ENCODE results near the gene NUP58.
"Not testable (repeated sequence)": the region's sequence is repeated elsewhere in the genome, so short reads cannot be mapped to it uniquely, and the experiment has no call there.

Gene NUP58

DNA sequence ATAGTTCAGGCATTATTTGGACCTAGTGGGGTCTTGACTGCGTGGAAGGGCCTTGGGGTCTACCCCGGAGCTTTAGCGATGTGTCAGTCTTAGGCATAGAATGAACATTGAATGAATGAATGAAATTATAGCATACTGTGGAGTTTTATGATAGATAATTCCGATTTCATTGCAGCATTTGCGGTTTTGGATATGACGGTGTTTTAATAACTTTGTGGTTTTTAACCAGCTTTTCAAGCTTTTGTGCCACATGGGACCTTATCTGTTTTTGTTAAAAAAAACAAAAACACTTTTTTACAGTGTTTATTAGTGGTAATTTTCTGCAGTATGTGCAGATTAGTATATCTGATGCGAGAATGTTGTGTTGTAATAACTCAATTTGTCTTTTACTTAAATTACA lies 696 bp downstream of the NUP58 start:
- no peak for DNase-seq (ENCODE audit: low read depth in 2 of 2)

DNA sequence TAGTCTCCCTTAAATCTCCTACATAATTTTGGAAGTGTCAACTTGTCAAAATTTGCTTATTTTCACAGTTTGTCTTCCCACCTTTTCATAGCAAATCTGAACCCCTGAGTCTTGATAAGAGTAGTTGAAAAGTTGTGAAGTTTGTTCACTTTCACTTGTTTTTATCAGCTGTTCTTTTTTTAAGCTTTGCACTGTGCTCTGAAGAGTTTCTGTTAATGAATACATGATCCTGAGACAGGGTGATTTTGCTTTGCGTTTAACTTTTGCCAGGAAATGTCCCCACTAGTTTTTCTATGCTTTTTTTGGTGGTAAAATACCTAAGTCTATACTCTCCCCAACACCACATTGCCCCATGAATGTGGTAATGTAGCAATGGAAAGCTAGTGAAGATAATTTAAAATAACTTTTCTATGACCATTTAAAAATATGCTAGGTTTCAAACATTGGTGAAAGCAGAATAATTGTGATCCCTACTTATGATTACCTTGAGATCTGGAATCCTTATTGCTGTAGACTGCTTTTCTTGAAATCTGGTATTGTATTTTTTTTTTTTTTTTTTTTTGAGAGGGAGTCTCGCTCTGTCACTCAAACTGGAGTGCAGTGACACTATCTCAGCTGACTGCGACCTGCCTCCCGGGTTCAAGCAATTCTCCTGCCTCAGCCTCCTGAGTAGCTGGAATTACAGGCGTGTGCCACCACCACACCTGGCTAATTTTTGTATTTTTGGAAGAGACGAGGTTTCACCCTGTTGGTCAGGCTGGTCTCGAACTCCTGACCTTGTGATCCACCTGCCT lies 5.4 kb downstream of the NUP58 start:
- no peak for DNase-seq (ENCODE audit: low read depth in 2 of 2)

DNA sequence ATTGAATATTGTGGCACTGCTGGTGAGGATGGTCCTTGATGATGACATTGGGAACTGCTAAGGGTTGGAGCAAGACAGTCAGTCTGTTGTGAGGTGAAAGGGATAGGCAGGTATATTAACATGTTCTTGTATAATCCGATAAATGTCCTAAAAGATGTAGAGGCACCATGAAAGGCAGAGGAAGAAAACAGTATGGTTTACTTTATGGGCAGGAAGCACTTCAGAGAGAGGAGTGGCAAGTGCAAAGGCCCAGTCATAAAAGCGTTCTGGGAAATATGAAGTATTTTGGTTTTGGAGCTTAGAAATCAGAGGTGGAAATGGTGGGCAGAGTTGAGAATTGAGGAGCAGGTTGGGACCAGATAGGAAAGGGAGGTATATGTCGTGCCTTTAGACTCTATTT lies 9.5 kb downstream of the NUP58 start:
- DNase-seq (ENCODE audit: low read depth in 2 of 2): no peak

DNA sequence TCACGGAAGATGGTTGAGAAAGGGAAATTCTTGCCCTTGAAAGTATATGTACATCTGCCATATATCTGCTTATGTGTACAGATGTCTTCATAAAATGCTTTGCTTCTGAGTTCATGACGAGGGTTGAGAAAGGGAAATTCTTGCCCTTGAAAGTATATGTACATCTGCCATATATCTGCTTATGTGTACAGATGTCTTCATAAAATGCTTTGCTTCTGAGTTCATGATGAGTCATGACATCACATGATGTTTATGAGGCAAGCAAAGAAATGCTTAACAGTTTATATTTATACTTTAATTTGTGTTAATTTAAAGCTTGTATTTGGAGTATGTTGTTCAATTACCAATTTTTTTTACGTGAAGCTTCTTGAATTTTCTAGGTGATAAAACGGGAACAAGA lies 17.5 kb downstream of the NUP58 start:
- DNase-seq (ENCODE audit: low read depth in 2 of 2): not testable (repeated sequence)

DNA sequence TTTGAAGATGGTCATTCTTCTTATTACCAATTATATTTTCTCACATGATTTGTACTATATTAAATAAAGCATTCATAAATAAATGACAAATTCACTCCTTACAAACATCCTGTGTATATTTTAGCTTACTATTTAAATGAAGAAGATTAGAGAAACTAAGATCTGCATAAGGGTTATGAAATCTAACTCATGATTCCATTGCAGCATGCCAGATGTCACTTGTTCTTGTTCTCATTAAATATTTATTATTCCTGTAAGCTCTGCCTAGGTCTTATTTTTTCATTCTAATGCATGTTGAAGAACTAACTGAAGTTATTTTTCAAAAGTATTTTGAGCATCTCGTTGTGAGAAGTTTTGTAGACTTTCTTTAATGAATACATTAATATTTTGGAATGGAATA lies 18.3 kb downstream of the NUP58 start:
- no peak for DNase-seq (ENCODE audit: low read depth in 2 of 2)

DNA sequence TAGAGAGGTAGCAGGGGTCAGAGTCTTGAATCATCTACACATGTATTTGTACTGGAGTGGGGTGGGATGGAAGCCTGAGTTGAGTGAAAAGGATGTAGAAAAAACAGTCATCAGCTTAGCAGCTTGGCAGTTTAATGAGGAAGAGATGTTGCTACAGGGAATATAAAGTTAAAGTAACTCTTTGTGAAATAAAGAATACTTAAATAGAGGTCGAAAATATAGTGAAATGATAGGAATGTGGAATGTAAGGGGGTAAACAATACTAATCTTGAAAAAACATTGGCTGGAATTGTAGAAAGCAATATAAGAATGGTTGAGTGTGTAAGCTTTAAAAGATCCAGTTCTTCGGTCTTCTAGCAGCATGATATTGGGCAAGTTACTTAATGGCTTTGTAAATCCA lies 22.7 kb downstream of the NUP58 start:
- DNase-seq (ENCODE audit: low read depth in 2 of 2): no peak

DNA sequence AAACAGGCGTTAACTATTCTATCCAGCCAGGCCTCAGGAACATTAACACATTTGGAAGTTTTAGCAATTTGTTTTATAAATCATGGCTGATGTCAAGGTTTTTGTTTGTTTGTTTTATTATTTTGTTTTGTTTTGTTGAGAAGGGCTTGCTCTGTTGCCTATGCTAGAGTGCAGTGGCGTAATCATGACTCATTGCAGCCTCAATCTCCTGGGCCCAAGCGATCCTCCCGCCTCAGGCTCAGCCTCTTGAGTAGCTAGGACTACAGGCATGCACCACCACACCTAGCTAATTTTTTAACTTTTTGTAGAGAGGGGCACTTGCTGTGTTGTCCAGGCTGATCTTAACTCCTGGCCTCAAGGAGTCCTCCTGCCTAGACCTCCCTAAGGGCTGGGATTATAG lies 28.3 kb downstream of the NUP58 start:
- no peak for DNase-seq (ENCODE audit: low read depth in 2 of 2)

DNA sequence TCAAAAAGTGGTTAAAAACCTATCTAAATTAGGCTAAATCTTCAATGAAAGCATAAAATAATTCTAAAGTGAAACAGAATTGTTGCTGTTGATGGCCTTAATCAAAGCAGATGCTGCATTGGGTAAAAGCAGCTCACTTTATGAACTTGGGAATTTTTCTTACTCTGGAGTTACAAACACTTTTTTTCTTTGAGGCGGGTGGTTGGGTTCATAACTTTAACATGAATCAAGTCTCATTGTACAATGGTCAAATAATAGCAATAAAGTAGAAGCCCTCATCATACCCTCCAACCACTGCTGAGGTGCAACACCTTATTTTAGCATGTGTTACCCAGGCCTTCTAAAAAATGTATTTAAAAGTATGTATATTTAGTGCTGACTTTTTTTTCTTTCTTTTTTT lies 29.1 kb downstream of the NUP58 start:
- DNase-seq (ENCODE audit: low read depth in 2 of 2): no peak

DNA sequence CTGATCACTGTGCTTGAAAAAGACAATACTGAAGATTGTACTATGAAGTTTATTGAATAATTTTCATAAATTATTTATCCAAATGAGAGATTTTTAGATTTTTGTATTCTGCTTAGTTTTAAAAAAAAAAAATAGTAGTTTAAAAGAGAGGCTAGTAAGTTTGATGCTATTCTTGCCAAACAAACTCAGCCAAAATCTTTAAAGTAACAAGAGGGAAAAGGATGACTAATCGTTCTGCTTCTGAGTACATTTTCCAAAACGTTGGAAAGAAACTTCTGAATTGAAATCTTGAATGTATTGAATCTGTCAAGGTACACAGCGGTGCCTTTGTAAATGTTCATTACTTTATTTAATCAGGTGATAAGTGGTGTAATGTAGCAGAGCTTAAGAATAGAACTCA lies 34.4 kb downstream of the NUP58 start:
- DNase-seq (ENCODE audit: low read depth in 2 of 2): no peak

DNA sequence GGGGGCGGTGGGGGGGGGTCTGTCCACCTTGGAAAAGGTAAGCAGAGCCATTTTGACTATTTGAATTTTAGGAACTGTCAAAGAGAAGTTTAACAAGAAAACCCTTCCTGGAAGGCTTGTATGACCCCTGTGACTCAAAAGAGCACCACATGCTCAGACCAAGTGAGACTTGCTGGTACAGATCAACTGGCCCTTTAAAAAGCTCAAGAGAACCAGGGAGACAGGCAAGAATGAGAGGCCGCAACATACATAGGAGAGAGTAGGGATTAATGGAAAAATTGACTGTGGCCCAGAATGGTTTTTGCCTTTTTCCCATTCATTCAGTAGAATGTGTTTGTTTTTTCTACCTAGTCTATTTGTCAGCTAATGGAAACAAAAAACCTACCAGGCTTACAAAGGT lies 44.2 kb downstream of the NUP58 start:
- DNase-seq (ENCODE audit: low read depth in 2 of 2): no peak

DNA sequence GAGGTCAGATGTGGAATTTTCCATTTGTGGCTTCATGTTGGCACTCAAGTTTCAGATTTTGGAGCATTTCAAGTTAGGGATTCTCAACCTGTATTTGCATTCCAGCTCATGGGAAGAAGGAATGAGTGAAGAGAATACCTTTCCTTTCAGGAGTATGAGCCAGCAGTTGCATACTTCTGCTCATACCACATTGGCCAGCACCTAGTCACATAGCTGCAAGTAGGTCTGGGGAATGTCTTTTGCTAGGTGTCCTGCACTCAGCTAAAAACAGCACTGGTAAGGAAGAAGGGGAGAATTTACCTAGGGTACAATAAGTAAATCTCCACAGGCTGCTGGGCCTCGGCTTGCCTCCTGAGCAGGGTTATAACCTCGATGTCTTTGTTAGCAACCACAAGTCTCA lies 45.7 kb downstream of the NUP58 start:
- DNase-seq (ENCODE audit: low read depth in 2 of 2): no peak

DNA sequence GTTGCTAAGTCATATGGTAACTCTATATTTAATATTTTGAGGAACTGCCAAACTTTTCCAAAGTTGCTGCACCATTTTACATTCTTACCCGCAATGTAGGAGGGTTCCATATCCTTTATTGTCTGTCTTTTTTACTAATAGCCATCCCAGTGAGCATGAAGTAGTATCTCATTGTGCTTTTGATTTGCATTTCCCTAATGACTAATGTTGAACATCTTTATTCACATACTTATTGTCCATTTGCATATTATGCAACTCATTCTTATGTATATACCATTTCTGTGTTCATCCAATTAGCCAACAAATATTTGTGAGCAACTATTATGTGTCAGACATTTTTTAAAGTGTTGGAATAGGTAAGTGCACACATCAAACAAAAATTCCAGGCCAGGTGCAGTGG lies 50.0 kb downstream of the NUP58 start:
- no peak for DNase-seq (ENCODE audit: low read depth in 2 of 2)

DNA sequence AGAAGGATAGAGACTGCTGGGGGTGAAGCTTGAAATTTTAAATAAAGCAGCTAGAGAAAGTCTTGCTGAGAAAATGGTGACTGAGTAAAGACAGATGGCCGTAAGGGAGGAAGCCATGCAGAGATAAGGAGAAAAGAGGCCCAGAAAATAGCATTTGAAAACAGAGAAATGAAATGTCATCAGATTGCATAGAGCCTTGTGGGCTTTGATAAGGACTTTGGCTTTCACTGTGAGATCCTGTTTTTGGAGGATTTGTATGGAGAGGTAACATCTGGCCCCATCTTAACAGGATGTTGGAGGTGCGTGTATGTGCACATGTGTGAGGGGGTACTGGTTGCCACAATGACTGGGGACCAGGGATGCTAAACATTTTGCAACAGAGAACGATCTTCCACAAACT lies 50.8 kb downstream of the NUP58 start:
- no peak for DNase-seq (ENCODE audit: low read depth in 2 of 2)

DNA sequence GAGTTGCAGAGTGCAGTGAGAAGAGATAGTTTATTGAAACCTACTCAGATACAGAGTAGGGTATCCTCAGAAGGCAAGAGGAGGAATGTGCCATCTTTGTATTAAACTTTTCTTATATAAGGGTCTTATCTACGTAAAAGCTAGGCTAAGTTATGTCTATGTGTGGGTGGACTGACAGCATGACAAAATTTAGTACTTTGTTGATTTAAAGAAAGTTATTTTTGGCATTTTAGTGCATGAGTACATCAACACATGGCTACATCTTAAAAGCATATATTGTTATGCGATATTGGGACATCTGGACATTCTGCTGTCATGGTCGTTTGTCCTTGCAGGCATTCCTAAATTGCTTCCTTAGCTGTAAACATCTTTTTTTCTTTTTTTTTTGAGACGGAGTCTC lies 51.4 kb downstream of the NUP58 start:
- DNase-seq (ENCODE audit: low read depth in 2 of 2): no peak

DNA sequence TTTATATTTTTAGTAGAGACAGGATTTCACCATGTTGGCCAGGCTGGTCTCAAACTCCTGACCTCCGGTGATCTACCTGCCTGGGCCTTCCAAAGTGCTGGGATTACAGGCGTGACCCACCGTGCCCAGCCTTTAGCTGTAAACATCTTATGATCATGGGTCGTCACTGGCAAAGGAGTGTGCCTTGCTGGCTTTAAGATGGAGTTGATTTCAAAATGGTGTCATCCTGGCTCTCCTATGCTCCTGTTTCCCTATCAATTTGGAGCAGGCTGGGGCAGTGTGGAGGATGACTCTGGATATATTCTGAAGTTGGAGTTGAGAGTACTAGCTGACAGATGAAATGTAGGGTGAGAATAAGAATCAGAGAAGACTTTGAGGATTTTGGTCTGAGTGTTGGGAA lies 51.9 kb downstream of the NUP58 start:
- no peak for DNase-seq (ENCODE audit: low read depth in 2 of 2)

DNA sequence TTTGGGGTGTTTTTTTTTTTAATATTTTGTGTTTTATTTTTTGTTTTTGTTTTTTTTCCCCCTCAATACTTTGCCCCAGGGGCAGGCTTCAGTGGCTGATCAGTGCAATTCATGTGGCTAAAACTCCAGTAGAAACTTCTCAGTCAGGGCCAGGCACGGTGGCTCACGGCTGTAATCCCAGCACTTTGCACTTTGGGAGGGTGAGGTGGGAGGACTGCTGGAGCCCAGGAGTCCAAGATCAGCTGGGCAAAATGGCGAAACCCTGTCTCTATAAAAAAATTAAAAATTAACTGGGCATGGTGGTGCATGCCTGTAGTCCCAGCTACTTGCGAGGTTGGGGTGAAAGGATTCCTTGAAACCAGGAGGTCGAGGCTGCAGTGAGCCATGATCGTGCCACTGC lies 53.0 kb downstream of the NUP58 start:
- no peak for DNase-seq (ENCODE audit: low read depth in 2 of 2)

DNA sequence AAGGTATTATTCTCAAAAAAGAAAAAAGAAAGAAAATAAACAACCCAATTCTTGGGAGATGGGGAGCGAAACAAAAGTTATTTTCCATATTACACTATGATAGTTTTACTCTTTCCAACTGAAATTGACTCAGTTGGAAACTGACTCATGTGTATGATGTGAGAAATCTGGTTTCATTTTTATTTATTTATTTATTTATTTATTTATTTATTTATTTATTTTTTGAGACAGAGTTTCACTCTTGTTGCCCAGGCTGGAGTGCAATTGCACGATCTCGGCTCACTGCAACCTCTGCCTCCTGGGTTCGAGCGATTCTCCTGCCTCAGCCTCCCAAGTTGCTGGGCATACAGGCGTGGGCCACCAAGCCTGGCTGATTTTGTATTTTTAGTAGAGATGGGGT lies 59.0 kb downstream of the NUP58 start:
- DNase-seq (ENCODE audit: low read depth in 2 of 2): not testable (repeated sequence)

DNA sequence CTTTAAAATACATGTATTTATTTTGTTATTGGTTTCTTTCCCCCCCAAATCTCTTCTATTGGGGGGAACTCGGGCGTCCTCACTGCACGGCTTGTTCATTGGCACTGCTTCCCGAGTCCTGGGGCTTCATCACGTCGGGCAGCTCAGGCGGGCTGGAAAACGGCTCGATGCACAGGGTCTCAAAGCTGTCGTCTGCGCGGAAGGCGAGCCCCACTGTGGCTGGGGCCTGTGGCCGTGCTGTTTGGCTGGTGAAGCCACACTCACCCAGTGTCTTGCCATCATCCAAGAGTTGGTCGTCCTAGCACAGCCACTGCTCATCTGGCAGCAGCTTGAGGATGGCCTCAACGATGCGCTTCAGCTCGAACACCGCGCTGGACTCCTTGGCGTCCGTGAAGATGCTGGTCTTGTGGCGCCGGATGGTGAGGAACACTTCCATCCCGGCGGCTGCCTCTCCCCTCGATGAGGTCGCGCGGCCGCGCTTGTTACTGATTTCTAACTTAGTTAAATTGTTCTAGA lies 64.4 kb downstream of the NUP58 start:
- DNase-seq (ENCODE audit: low read depth in 2 of 2): no peak

DNA sequence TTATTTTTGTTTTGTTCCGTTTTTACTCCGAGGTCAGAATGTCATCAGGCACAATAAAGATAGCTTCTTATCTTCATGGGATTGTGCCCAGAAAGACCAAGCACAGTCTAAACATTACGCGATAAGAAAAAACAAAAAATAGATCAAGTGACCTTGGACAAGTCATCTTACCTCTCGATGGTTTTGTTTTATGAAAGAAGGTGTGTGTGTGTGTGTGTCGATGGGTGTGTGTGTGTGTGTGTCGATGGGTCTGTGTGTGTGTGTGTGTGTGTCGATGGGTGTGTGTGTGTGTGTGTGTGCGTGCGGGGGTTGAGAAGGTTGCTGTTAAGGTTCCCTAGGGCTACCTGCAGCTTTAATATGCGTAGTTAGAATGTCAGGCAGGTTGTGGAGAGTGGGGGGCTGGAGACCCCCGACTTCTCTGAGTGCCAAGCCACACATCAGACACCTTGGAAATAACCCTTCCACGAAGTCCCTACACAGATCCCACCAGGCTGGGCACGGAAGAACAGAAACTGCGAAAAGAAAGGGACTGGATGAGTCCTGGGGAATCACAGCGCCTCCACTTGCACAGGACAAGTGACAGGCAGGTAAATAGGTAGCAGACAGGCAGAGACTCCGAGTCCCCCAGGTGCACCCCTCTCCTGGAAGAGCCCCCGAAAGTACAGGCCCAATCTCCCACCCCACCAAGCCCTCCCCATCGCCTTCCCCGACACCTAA lies 69.9 kb downstream of the NUP58 start:
- no peak for DNase-seq (ENCODE audit: low read depth in 2 of 2)

DNA sequence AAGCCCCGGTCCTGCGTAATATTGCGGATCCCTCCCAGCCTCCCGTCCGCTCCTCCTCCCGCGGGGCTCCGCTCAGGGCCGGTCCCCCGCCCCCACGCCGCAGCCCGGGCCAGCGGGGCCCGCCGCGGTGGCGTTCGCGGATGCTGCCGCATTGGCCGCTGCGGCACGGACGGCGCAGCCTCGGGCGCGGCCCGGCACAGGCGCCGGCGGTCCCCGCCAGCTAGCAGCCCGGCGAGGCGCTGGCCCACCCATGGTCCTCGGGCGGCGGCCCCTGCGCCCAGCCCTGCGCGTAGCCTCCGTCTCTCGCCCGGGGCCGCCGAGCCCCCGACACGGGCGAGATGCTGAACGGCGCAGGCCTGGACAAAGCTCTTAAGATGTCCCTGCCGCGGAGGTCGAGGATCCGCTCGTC lies 70.5 kb downstream of the NUP58 start, which contains the start of gene ATP8A2:
Gene ATP8A2, plus strand, starts transcription at position 100 of the 409 bp plus-strand sequence. Its CDS starts 239 bp downstream, at position 339.
- DNase-seq (ENCODE audit: low read depth in 2 of 2): no peak

DNA sequence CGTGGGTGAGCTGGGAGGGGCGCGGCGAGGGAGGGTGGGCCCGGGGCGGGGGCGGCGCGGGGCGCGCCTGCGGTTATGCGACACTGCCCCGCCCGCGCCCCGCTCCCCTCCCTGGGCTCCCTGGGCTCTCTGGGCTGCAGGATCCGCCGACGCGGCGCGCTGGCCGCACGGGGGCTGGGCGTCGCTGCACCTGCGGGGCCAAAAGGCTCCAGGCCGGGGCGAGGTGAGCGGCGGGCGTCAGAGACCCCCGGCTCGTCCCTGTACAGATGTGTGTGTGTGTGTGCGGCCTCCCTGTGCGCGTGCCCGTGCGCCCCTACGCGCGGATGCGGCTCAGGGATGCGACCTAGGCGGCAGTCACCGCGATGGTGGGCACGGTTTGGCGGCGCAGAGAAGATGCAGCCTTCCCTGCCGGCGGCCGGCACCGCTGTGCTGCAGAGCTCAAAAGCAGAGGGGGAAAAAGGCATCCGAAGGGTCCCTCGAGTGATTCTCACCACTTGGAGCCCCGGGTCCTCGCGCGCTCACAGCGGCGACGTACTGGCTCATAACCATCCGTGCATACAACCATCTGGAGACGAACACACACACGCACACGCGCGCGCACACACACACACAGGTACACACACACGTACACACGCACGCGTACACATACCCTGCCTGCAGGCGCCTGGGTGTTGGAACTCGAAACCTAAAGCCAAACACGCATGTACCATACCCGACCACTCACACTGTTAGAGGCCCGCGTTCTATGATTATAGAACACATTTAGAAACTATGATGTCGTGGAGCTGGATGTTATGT lies 71.1 kb downstream of the NUP58 start:
- DNase-seq (ENCODE audit: low read depth in 2 of 2): no peak

DNA sequence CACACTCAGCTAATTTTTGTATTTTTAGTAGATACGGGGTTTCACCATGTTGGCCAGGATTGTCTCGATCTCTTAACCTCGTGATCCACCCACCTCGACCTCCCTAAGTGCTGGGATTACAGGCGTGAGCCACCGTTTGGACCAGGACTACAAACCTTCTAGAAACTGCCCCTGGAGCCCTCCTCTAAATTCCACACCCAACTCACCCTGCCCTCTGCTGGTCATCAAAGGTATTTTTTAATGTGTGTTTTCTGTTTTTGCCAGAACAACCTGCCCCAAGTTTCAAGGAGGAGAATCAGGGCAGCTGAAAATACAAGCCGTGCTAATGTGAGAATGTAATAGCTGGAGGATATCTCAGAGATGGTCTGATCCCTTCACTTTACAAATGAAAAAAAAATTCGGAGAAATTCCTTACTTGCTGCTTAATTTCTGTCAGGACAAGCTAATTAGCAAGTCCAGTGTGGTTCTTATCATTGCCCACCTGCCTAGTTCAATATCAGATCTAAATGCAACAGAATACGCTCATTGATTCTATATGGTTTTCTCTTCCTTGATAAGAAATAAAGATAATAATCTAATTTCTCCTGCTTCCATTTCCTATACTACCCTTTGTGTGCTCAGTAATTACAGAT lies 74.4 kb downstream of the NUP58 start:
- DNase-seq (ENCODE audit: low read depth in 2 of 2): no peak
